NCI-H2107 treated with DMSO at 0.1 percent for 48 hours (cell line): ENCODE measurements around the gene TYROBP.
"Not testable (repeated sequence)": the region's sequence is repeated elsewhere in the genome, so short reads cannot be mapped to it uniquely, and the experiment has no call there.

Source experiments
- DNase-seq: peaks from one replicate; lab custom pipeline; 2025; ENCODE audit not compliant: unreplicated experiment; lab: John Stamatoyannopoulos, UW

The TYROBP gene

DNA sequence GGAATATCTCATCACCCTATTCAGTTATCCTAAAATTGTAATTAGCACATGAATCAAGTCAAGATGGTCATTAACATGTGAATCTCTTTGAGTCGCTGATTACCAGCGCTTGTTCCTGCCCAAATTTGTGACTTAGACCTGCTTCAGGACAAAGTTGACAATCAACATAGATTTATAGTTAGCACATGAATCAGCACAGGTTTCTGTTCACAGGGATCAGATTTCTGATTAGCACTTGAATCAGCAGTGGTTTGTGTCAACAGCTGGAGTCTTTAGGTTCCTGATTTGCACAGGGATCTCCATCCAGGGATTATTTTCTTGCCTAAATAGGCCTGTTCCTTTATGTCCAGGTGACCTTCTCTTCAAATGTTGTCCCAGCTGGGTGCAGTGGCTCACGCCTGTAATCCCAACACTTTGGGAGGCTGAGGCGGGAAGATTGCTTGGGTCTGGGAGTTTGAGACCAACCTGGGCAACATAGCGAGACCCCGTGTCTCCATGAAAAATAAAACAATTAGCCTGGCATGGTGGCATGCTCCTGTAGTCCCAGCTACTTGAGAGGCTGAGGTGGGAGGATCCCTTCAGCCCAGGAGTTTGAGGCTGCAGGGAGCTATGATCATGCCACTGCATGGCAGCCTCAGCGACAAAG is 24.3 kb upstream of the TYROBP start:
- peak; percentile 35 for DNase-seq

DNA sequence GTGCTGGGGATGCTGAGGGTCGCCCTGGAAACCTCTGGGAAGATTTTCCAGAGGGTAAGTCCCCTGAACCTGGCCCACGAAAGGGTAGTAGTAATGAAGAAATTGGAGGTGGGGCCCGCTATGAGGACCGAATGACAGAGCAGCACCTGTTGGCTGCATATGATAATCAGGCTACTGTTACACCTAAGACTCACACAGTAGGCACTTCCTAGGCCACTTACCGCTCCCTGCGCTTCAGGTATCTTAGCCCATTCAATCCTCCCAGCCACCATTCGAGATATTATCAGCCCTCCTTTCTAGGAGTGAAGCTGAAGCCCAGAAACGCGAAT is 23.7 kb upstream of the TYROBP start:
- DNase-seq: no peak

DNA sequence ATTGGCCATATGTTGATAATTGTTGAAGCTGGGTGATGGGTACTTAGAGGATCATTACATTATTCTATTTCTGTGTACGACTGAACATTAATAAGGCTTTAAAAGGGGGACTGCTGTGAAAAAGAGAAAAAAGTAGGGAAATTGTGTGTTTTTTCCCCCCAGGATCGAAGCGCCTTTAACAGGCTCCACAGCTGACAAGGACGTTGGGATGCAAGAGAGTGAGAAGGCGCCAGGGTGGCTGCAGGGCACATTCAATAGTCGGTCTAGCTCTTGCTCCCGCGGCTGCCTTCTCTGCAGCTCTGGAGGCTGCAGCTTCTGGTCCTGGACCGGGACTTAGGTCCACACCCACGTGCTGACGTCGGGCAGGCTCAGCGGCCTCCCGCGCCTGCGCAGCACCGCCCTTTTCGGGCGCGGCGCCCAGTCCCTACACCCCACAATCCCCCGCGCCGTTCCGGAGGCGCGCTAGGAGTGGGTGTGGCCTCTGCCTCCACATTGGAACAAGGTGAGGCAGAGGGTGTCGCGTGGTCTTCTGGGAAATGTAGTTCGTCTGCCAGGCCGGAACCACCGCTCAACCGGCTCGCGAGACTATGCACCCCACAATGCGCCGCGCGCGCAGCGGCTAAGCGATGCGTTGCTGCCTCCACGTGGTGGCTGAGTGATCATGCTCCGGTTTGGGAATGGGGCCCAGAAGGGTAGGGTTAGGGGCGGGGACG is 23.2 kb upstream of the TYROBP start:
- DNase-seq: peak; percentile 99

DNA sequence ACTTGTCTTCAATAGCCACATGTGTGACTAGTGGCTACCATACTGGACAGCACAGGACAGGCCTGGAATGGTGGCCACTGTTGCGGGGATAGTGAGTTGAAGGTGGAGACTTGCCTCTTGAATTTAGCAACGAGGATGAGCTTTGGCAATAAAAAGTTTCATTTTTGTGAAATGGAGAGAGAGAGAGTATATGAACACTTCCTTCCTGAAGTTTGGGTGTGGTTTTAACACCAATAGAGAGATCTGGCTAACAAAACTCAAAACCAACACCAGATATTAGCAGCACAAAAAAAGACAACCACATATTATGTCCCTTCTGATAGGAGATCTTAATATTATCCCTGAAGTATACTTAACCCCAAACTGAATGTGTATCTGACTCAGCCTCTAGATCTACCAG is 21.8 kb upstream of the TYROBP start:
- DNase-seq: no peak

DNA sequence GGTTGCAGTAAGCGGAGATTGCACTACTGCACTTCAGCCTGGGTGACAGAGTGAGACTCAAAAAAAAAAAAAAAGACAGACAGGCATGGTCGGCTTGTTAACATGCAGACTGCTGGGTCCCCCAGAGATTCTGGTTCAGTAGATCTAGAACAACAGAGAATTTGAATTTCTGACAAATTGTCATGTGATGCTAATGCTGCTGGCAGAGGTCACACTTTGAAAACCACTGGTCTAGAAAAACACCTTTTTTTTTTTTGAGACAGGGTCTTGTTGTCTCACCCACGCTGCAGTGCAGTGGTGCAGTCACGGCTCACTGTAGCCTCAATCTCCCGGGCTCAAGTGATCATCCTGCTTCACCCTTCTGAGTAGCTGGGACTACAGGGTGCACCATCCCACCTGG is 20.4 kb upstream of the TYROBP start:
- no peak for DNase-seq

DNA sequence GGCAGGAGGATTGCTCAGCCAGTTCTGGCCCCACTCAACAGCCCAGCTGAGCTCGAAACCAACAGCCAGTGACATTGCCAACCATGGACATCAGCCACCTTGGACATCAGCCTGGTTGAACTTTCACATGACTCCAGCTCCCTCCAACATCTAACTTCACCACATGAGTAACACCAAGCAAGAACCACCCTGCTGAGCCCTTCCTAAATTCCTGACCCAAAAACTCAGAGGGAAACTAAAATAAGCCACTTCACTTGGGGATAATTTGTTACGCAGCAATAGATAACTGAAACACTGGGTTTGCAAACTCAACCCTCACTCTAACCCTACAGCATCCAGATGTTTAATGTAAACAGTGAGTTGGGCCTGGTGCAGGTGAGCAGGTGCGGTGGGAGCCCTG is 17.4 kb upstream of the TYROBP start:
- no peak for DNase-seq

DNA sequence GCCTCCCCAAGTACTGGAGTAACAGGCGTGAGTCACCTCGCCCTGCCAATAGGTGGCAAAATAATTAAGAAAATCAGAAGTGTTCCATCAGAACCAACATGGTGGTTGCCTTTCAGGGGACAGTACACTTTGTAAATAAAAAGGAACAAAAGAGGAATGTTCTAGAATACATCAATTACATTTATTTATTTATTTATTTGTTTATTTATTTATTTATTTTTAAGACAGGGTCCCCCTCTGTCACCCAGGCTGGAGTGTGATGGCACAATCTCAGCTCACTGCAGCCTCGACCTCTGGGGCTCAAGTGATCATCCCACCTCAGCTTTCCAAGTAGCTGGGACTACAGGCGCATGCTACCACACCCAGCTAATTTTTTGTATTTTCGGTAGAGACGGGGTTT is 12.9 kb upstream of the TYROBP start:
- no peak for DNase-seq

DNA sequence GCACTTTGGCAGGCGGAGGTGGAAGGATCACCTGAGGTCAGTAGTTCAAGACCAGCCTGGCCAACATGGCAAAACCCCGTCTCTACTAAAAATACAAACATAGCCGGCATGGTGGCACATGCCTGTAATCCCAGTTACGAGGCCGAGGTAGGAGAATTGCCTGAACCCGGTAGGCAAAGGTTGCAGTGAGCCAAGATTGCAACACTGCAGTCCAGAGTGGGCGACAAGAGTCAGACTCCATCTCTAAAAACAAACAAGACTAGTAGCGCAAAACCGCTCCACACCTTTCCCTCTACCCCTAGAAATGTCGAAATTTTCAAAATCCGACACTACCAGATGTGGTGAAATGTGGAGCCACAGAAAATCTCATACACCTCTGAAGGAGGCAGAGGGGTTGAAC is 11.2 kb upstream of the TYROBP start:
- no peak for DNase-seq

DNA sequence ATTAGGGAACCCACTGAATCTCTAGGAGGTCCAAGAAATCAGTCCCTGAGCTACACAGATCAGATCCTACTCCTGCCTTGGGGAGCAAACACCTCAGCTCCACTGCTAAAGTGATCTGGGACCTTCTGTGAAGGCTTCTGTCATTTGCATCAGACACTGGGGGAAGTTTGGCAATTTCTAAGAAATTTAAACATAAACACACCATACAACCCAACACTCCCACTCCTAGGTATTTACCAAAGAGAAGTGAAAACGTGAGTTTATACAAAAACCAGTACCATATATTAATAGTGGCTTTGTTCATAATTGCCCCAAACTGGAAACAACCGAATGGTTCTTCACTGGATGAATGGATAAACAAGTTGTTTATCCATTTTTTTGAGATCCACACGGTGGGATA is 7.3 kb upstream of the TYROBP start:
- DNase-seq: no peak

DNA sequence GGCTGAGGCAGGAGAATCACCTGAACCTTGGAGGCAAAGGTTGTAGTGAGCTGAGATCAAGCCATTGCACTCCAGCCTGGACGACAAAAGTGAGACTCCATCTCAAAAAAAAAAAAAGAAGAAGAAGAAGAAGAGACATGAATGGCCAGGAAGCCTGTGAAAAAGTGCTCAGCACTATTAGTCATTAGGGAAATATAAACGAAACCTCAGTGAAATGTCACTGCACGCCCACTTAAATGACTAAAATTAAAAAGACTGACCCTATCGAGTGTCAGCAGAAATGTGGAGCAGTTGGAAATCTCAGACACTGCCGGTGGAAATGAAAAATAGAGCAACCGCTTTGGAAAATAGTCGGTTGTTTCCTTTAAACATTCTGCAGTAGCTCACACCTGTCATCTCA is 5.5 kb upstream of the TYROBP start:
- DNase-seq: no peak

DNA sequence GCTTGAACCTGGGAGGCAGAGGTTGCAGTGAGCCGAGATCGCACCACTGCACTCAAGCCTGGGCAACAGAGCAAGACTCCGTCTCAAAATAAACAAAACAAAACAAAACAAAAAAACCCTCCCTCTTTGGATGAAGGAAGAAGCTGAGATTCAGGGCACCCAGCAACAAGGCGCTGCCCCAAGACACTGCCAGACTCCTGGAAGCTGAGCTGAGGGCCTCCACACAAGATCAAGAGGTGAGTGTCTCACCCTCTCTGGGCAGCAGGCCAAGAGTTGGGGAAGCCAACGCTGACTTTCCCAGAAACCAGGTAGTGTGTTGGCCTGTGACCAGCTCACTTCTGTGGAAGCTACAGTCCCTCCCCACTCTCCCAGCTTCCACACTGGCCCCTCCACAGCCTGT is 3.7 kb upstream of the TYROBP start:
- DNase-seq: no peak

DNA sequence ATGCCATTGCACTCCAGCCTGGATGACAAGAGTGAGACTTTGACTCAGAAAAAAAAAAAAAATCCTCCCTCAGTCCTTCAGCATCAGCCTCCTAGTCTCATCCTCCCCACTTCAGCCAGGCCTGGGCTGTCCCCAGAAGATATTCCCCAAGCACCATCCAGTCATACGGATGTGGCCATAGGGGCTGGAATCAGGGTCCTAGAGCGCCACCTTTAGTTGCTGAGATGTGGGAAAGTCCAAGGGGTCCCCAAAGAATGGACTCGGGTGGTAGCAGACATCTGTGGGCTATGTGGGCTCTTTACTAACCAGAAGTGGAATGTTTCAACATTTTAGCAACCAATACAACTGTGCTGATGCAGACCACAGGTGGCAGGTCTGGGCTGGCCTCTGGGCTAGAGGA is 3.1 kb upstream of the TYROBP start:
- DNase-seq: no peak

DNA sequence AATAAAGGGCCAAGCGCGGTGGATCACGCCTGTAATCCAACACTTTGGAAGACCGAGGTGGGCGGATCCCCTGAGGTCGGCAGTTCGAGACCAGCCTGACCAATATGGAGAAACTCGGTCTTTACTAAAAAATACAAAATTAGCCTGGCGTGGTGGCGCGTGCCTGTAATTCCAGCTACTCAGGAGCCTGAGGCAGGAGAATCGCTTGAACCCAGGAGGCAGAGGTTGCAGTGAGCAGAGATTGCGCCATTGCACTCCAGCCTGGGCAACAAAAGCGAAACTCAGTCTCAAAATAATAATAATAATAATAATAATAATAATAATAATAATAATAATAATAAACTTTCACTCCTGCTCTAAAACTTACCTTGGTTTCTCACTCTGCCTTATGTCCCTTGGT is 2.3 kb upstream of the TYROBP start:
- DNase-seq: not testable (repeated sequence)

DNA sequence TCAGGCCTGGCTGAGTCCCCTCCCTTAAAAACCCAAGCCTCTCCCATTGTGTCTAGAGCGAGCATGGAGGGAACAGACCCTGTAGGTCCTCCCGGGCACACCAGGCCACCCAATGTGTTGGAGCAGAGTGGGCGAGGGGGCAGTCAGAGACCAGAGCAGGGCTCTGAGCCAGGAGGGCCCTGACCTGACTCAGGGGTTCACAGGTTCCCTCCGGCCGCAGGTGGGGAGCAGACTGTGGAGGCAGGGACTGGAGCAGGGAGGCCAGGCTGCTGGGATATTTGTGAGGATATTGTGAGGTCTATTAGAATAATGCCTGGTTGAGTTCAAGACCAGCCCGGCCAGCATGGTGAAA is 1.6 kb upstream of the TYROBP start:
- DNase-seq: no peak

DNA sequence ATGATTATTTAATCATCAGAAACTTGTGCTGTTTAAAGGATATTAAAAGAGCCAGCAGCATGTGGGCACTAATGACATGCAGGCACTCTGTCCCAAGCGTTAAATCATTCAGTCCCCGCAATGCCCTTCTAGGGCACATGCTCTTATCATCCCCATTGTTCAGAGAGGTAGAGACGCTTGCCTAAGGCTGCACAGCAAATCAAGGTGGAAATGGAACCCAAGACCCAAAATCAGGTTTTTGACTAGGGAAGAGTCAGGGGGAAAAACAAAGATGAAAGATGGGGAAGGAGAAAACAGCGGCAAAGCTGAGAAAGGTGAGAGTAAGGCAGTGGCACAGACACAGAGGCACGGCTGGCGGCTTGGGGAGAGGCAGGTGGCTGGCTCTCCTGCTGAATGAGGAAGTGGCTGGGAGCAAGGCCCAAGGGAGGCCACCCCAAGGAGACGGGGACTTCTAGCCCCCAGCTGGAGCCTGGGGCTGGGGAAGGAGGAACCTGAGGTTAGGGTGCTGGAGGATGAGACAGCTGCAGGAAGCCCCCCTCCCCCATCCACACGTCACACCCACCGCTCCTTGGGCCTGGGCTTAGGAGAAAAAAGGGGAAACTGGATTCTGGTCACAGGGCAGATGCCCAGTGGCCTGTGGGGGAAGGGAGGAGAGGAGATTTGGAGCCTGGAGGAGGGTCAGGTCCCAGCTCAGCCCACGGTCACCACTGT is 1.0 kb upstream of the TYROBP start:
- no peak for DNase-seq

DNA sequence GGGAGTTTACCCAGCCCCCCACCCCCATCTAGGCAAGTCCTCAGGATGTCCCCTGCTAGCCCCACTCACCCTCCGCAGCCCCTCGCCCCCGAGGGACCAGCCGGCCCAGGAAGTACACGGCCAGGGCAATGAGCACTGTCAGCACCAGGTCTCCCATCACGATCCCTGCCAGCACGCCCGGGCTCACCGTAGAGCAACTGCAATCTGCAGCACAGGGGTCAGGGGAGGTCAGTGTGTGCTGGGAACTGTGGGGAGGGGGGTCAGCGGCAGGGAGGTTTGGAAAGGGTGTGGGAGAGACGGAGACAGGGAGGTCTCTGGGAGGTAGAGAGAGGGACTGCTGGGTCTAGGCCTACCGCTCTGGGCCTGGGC is 734 bp downstream of the TYROBP start:
- no peak for DNase-seq

DNA sequence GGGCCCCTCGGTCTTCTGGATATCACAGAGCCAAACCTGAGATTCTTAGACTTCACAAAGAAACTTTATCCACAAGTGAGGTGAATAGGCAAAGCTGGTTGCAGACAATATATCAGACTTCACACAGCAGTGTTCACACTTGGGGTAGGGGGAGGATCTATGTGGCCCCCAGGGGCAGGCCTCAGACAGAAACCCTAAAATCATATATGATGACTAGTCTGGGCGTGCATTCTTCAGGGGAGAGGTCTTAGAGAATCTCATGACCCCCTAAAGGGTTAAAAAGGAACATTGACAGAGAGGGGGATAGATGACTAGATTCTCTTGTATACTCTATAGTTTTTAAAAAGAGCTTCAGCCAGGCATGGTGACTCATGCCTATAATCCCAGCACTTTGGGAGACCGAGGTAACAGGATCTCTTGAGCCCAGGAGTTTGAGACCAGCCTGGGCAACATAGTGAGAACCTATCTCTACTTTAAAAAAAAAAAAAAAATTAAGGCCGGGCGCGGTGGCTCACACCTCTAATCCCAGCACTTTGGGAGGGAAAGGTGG is 2.8 kb downstream of the TYROBP start:
- DNase-seq: no peak

DNA sequence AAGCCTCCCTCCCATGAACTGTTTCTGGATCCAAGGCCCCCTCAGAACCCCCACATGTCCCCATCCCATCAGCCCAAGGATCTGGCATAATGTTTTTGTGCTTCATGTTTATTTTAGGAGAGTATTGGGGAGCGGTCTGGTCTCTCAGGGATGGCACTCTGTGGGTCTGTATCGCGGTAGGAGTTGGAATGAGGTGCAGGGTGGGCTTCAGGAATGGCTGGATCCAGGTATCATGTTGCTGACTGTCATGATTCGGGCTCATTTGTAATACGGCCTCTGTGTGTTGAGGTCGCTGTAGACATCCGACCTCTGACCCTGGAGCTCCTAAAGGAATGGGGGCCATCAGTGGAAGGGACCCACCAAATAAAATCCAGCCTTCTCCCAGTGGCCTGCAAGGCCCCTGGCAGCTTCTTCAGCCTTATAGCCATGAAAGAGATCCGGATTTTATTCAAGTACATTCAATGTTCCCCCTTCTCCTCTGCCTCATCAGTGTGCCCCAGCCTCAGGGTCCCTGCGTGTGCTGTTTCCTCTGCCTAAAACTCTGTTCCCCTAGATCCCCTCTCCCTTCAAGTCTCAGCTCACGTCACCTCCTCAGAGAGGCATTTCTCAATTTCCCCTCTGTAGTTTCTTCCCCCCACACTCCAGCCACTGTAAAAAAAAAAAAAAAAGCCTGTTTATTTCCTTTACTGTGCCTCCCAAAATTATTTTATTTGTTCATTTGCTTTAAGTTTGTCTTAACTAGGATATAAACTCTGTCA is 3.6 kb downstream of the TYROBP start:
- DNase-seq: no peak

DNA sequence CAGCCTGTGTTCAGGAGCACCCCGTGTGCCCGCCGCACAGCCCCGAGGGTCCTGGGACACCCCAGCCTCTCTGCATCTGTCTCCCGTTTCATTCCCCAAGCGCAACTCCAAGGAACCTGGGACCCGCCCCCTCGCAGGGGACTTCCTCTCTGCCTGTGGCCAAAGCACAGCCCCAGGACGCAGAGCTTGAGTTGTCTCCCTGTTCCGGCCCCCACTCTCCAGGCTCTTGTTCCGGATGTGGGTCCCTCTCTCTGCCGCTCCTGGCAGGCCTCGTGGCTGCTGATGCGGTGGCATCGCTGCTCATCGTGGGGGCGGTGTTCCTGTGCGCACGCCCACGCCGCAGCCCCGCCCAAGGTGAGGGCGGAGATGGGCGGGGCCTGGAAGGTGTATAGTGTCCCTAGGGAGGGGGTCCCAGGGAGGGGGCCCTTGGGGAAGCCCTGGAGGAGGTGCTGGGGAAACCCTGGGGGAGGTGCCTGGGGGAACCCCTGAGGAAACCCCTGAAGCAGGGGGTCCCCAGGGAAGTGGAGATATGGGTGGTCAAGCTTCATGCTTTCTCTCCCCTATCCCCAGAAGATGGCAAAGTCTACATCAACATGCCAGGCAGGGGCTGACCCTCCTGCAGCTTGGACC is 4.4 kb downstream of the TYROBP start:
- peak; percentile 18 for DNase-seq

DNA sequence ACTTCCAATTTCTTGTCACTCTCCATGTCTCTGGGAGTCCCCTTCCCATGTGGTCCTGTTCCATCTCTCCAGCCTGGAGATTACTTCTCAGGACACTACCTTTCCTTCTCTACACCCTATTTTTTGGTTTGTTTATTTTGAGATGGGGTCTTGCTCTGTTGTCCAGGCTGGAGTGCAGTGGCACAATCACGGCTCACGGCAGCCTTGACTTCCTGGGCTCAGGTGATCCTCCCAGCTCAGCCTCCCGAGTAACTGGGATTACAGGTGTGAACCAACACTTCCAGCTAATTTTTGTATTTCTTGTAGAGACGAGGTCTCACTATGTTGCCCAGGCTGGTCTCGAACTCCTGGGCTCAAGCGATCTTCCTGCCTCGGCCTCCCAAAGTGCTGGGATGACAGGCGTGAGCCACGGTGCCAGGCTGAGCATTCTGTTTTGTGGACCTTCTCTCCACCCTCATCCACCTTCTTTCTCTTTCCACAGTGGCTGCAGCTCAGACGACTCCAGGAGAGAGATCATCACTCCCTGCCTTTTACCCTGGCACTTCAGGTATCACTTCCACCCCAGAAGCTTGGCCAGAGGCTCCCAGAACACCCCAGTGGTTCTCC is 5.1 kb downstream of the TYROBP start:
- no peak for DNase-seq
